ENCODE data around the gene CADM2. TPM values are rescaled to one million over a fixed set of nuclear protein-coding genes. Genes with fewer than 3 reads are reported as not detected.

CADM2 gene
- total and polyA plus RNA-seq, 2 donors (not counting 3 experiments of a cell fraction or from before 2014, with no cell fraction given): not detected

GRCh38 chr3:85254738-85255137 lies 295.9 kb downstream of the CADM2 start:
- dilution Hi-C loops (cut with MboI; ENCODE audit: extremely low pct_ligation_motif_present, low sequenced_read_pairs) (no loop called here), intact Hi-C loops (cut with micrococcal nuclease) (no loop called here)
- Histone ChIP-seq H2AFZ (ENCODE audit: low read depth, low read length) (no peak overlapping the region), H3K4me1 (ENCODE audit: control insufficient read depth, extremely low read depth, insufficient read depth, low read length) (no peaks in the 10 kb centered on the region), H3K79me2 (ENCODE audit: control insufficient read depth, insufficient read depth, low read length) (no peaks in the 10 kb centered on the region), H4K20me1 (replicated peaks; ENCODE audit: control insufficient read depth, extremely low read depth, insufficient read depth, low read length) (no peaks in the 10 kb centered on the region), H3K27ac (ENCODE audit: insufficient read depth, low read depth, low read length) (no peak overlapping the region), H3K27me3 (ENCODE audit: control insufficient read depth in 2 of 2, insufficient read depth in 2 of 2, low read length in 2 of 2) (no peaks in the 10 kb centered on the region), H3K9me3 (replicated peaks; ENCODE audit: control insufficient read depth, insufficient read depth, low read length) (no peaks in the 10 kb centered on the region), H3K4me2 (ENCODE audit: insufficient read depth, low read length) (no peak overlapping the region), H3K9ac (replicated peaks; ENCODE audit: extremely low read depth, insufficient read depth, low read length) (no peak overlapping the region), H3K4me3 (replicated peaks in 1 of 3; ENCODE audit: insufficient read depth in 1 of 3, low read depth in 1 of 3, low read length in 3 of 3) (no peak overlapping the region), H3K36me3 (ENCODE audit: control insufficient read depth in 2 of 2, extremely low read depth in 1 of 2, insufficient read depth in 2 of 2, low read length in 2 of 2) (no peaks in the 10 kb centered on the region), H3K9me1 (replicated peaks; ENCODE audit: control insufficient read depth, extremely low read depth, insufficient read depth, low read length) (no peaks in the 10 kb centered on the region)
- FAIRE-seq: no peak
- TF ChIP-seq MAX (IDR thresholded peaks at IDR 0.05; ENCODE audit: insufficient read depth, insufficient read length) (no peak), GATA2 (IDR thresholded peaks at IDR 0.05; ENCODE audit: insufficient read depth, insufficient read length, low read depth, low read length) (no peak)
- no peak for DNase-seq (ENCODE audit: low read depth, low spot score)
- CTCF ChIA-PET: no interaction called here
- POLR2A ChIA-PET: no interaction called here
- no TSS peak for BruUV-seq (replicated peaks)

- TF ChIP-seq MAX (IDR thresholded peaks at IDR 0.05; ENCODE audit: insufficient read depth, insufficient read length) (no peak), JUN (IDR thresholded peaks at IDR 0.05; ENCODE audit: borderline replicate concordance, insufficient read depth, insufficient read length, low read depth) (no peak), GATA2 (IDR thresholded peaks at IDR 0.05; ENCODE audit: insufficient read depth, insufficient read length, low read depth, low read length) (no peak), CTCF (IDR thresholded peaks at IDR 0.05; ENCODE audit: extremely low read depth in 1 of 2, insufficient read depth in 1 of 2, low read depth in 1 of 2, low read length in 2 of 2) (no peak)
- POLR2A ChIA-PET: no interaction called here
These were observed 297.2 kb downstream of the CADM2 start for GRCh38 chr3:85255949-85256348.

More at GRCh38 chr3:85255949-85256348, 297.2 kb downstream of the CADM2 start:
- H3K4me1 ChIP-seq (ENCODE audit: control insufficient read depth, extremely low read depth, insufficient read depth, low read length): no peaks in the 10 kb centered on the region
- dilution Hi-C loops (cut with MboI; ENCODE audit: extremely low pct_ligation_motif_present, low sequenced_read_pairs): no loop called here
- H3K4me3 ChIP-seq (replicated peaks in 1 of 3; ENCODE audit: insufficient read depth in 1 of 3, low read depth in 1 of 3, low read length in 3 of 3): no peak overlapping the region
- DNase-seq (ENCODE audit: low read depth, low spot score): no peak
- H3K4me2 ChIP-seq (ENCODE audit: insufficient read depth, low read length): no peak overlapping the region
- H2AFZ ChIP-seq (ENCODE audit: low read depth, low read length): no peak overlapping the region
- H3K27ac ChIP-seq (ENCODE audit: insufficient read depth, low read depth, low read length): no peak overlapping the region
- FAIRE-seq: no peak
- CTCF ChIA-PET: no interaction called here
- H3K9ac ChIP-seq (replicated peaks; ENCODE audit: extremely low read depth, insufficient read depth, low read length): no peak overlapping the region
- H4K20me1 ChIP-seq (replicated peaks; ENCODE audit: control insufficient read depth, extremely low read depth, insufficient read depth, low read length): no peaks in the 10 kb centered on the region
- H3K27me3 ChIP-seq (ENCODE audit: control insufficient read depth in 2 of 2, insufficient read depth in 2 of 2, low read length in 2 of 2): no peaks in the 10 kb centered on the region
- intact Hi-C loops (cut with micrococcal nuclease): no loop called here
- H3K9me1 ChIP-seq (replicated peaks; ENCODE audit: control insufficient read depth, extremely low read depth, insufficient read depth, low read length): no peaks in the 10 kb centered on the region
- no peaks in the 10 kb centered on the region for H3K9me3 ChIP-seq (replicated peaks; ENCODE audit: control insufficient read depth, insufficient read depth, low read length)
- BruUV-seq (replicated peaks): no TSS peak
- no peaks in the 10 kb centered on the region for H3K79me2 ChIP-seq (ENCODE audit: control insufficient read depth, insufficient read depth, low read length)
- H3K36me3 ChIP-seq (ENCODE audit: control insufficient read depth in 2 of 2, extremely low read depth in 1 of 2, insufficient read depth in 2 of 2, low read length in 2 of 2): no peaks in the 10 kb centered on the region
